H9 (cell line): Measurements from ENCODE around the gene CFL1. TPM values are rescaled to one million over a fixed set of nuclear protein-coding genes. Genes with fewer than 3 reads are reported as not detected.

Experiments
- DNase-seq: peaks from one replicate; pipeline ENCODE4 v3.0.0-alpha.2; 2017
- H2AFZ ChIP-seq: one replicate; pipeline ENCODE4 v1.6.1; 2013; ENCODE audit warnings: mild to moderate bottlenecking, low read length, control low read depth, moderate library complexity
- H2AK5ac ChIP-seq: 2 replicates; pipeline ENCODE4 v1.6.1; 2013; ENCODE audit warnings: low read length, control low read depth, mixed read lengths; ENCODE audit not compliant: insufficient read length
- H2BK120ac ChIP-seq: one replicate; pipeline ENCODE4 v1.6.1; 2013; ENCODE audit warnings: low read depth, mild to moderate bottlenecking, low read length, control low read depth, inconsistent platforms; ENCODE audit not compliant: poor library complexity, severe bottlenecking
- H2BK12ac ChIP-seq: 2 replicates; pipeline ENCODE4 v1.6.1; 2013; ENCODE audit warnings: low read length, control low read depth, mixed read lengths, low read depth; ENCODE audit not compliant: insufficient read length
- H2BK15ac ChIP-seq: 2 replicates; pipeline ENCODE4 v1.6.1; 2013; ENCODE audit warnings: low read depth, low read length, control low read depth
- H2BK20ac ChIP-seq: one replicate; pipeline ENCODE4 v1.6.1; 2013; ENCODE audit warnings: low read depth, mild to moderate bottlenecking, low read length, control low read depth, inconsistent platforms; ENCODE audit not compliant: poor library complexity, severe bottlenecking
- H2BK5ac ChIP-seq: 2 replicates; pipeline ENCODE4 v1.6.1; 2013; ENCODE audit warnings: low read length, control low read depth, mixed read lengths; ENCODE audit not compliant: insufficient read length
- H3K14ac ChIP-seq: 2 replicates; pipeline ENCODE4 v1.6.1; 2013; ENCODE audit warnings: low read length, control low read depth; ENCODE audit not compliant: insufficient read depth
- H3K18ac ChIP-seq: 2 replicates; pipeline ENCODE4 v1.6.1; 2013; ENCODE audit warnings: low read depth, mild to moderate bottlenecking, mixed read lengths, low read length, control low read depth; ENCODE audit not compliant: insufficient read length
- H3K23ac ChIP-seq: 2 replicates; pipeline ENCODE4 v1.6.1; 2013; ENCODE audit warnings: low read length, control low read depth, mixed read lengths, low read depth; ENCODE audit not compliant: insufficient read length
- H3K23me2 ChIP-seq: 2 replicates; pipeline ENCODE4 v1.6.1; 2013; ENCODE audit warnings: low read depth, mild to moderate bottlenecking, mixed read lengths, low read length, control low read depth; ENCODE audit not compliant: insufficient read length, poor library complexity, severe bottlenecking
- H3K27ac ChIP-seq: 2 replicates; pipeline ENCODE4 v1.5.1; 2013; ENCODE audit warnings: low read length, control low read depth, mixed read lengths, low read depth; ENCODE audit not compliant: insufficient read length
- H3K27me3 ChIP-seq: 2 replicates; pipeline ENCODE4 v1.6.1; 2013; ENCODE audit warnings: low read length, control low read depth, inconsistent platforms; ENCODE audit not compliant: insufficient read depth
- H3K4ac ChIP-seq: 2 replicates; pipeline ENCODE4 v1.6.1; 2013; ENCODE audit warnings: low read depth, mild to moderate bottlenecking, control low read depth, inconsistent platforms, low read length, moderate library complexity
- H3K4me1 ChIP-seq: 2 replicates; pipeline ENCODE4 v1.6.1; 2013; ENCODE audit warnings: low read length, control low read depth, inconsistent platforms; ENCODE audit not compliant: insufficient read depth
- H3K4me2 ChIP-seq: 2 replicates; pipeline ENCODE4 v1.6.1; 2013; ENCODE audit warnings: low read length, control low read depth, mixed read lengths; ENCODE audit not compliant: insufficient read length, insufficient read depth
- H3K56ac ChIP-seq: 2 replicates; pipeline ENCODE4 v1.6.1; 2013; ENCODE audit warnings: low read depth, mild to moderate bottlenecking, mixed read lengths, low read length, control low read depth; ENCODE audit not compliant: insufficient read length
- H3K79me1 ChIP-seq: 2 replicates; pipeline ENCODE4 v1.6.1; 2013; ENCODE audit warnings: low read depth, mild to moderate bottlenecking, moderate library complexity, low read length, control low read depth, inconsistent platforms; ENCODE audit not compliant: insufficient read depth, poor library complexity, severe bottlenecking
- H3K79me2 ChIP-seq: 2 replicates; pipeline ENCODE4 v1.6.1; 2013; ENCODE audit warnings: low read length, control low read depth, inconsistent platforms; ENCODE audit not compliant: insufficient read depth
- H3K9ac ChIP-seq: 2 replicates; pipeline ENCODE4 v1.6.1; 2013; ENCODE audit warnings: low read length, control low read depth, mixed read lengths; ENCODE audit not compliant: insufficient read length; ENCODE audit errors: extremely low read depth
- H3K9me3 ChIP-seq: one replicate; pipeline ENCODE4 v1.6.1; 2013; ENCODE audit warnings: low read depth, low read length, inconsistent platforms; ENCODE audit not compliant: control insufficient read depth
- H3T11ph ChIP-seq: one replicate; pipeline ENCODE4 v1.6.1; 2013; ENCODE audit warnings: mild to moderate bottlenecking, low read length, control low read depth, inconsistent platforms
- H4K20me1 ChIP-seq: one replicate; pipeline ENCODE4 v1.6.1; 2013; ENCODE audit not compliant: control insufficient read depth, insufficient read length, insufficient read depth
- H4K5ac ChIP-seq: 2 replicates; pipeline ENCODE4 v1.6.1; 2013; ENCODE audit warnings: low read depth, mild to moderate bottlenecking, mixed read lengths, low read length, control low read depth; ENCODE audit not compliant: insufficient read length
- H4K8ac ChIP-seq: replicated peaks from 2 replicates; pipeline ENCODE4 v1.6.1; 2013; ENCODE audit warnings: low read length, control low read depth, mixed read lengths, low read depth; ENCODE audit not compliant: insufficient read length
- H4K91ac ChIP-seq: 2 replicates; pipeline ENCODE4 v1.6.1; 2013; ENCODE audit warnings: low read depth, mild to moderate bottlenecking, moderate library complexity, mixed read lengths, low read length, control low read depth; ENCODE audit not compliant: insufficient read length
- H3K27ac Mint-ChIP-seq, 3 experiments: 2 replicates in 2 of 3; 3 replicates in 1 of 3; pipeline ENCODE4 v1.8.0; 2020 to 2021; ENCODE audit warnings: mixed read lengths in 3 of 3, mild to moderate bottlenecking in 1 of 3, moderate library complexity in 1 of 3
- H3K27me3 Mint-ChIP-seq: 2 replicates; pipeline ENCODE4 v1.8.0; 2021; ENCODE audit warnings: low read depth, mild to moderate bottlenecking, moderate library complexity, mixed read lengths
- H3K36me3 Mint-ChIP-seq, 3 experiments: 2 replicates in 2 of 3; 3 replicates in 1 of 3; pipeline ENCODE4 v1.8.0; 2020 to 2021; ENCODE audit warnings: low read depth in 3 of 3, mixed read lengths in 3 of 3; ENCODE audit not compliant: insufficient read depth in 1 of 3
- H3K4me1 Mint-ChIP-seq, 2 experiments: 2 replicates each; pipeline ENCODE4 v1.8.0; 2020; ENCODE audit warnings: mixed read lengths in 2 of 2
- H3K4me3 Mint-ChIP-seq, 2 experiments: 2 replicates in 1 of 2; 3 replicates in 1 of 2; pipeline ENCODE4 v1.8.0; 2020 to 2021; ENCODE audit warnings: mild to moderate bottlenecking in 2 of 2, mixed read lengths in 2 of 2, moderate library complexity in 1 of 2
- H3K9me3 Mint-ChIP-seq, 2 experiments: 2 replicates in 1 of 2; 3 replicates in 1 of 2; pipeline ENCODE4 v1.8.0; 2020; ENCODE audit warnings: mild to moderate bottlenecking in 2 of 2, mixed read lengths in 2 of 2, moderate library complexity in 1 of 2
- WGBS: extraction: QIAGEN DNeasy Blood & Tissue Kit; methylation state at CpG from one replicate; pipeline ENCODE4 v1.1.7; 2013; ENCODE audit warnings: missing lambda C conversion rate, low lambda C conversion rate, mixed read lengths; ENCODE audit not compliant: insufficient read length; ENCODE audit errors: extremely low coverage; 5-methylcytosine and 5-hydroxymethylcytosine counted together
- total RNA-seq: library from RNA; stranded (reverse); gene quantifications from 2 replicates; pipeline ENCODE4 v1.2.1, GENCODE V29; 2021
- TF ChIP-seq, protein P1 (sequence below): fragments of 200-600 bp; sonication (generic); conservative IDR thresholded peaks from 3 replicates; pipeline ENCODE4 v1.8.0; 2021; ENCODE audit warnings: antibody characterized with exemption, mild to moderate bottlenecking

The CFL1 gene
- total RNA-seq, 1 experiment from 2014 or later: 1,107 TPM

DNA sequence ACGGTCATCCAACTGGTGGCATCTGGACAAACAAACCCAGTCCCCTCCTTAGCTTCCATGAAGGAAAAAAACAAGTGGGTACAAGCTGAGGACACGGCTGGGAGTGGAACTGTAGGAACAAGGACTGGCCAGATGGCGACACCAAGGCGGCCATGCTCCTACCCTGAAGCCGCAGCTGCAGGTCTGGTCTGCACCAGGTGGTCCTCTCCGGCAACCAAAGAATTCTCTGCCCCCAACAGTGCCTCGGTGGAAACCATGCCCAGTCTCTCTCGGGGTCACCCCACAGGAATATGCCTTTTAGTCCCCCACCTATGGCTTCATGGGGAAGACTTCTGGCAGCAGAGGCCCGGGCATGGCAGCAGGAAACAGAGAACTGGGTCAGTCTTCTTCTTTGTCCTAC is 48.5 kb downstream of the CFL1 start:
- no peaks in the 10 kb centered on the region for H3K79me2 ChIP-seq
- no peak overlapping the region for H3T11ph ChIP-seq
- H3K18ac ChIP-seq: no peak overlapping the region
- no peak overlapping the region for H2BK12ac ChIP-seq
- Mint-ChIP-seq H3K9me3 (no peaks in the 10 kb centered on the region), H3K27me3 (peaks cover 35% of the 10 kb centered on the region), H3K36me3 (no peaks in the 10 kb centered on the region; a peak in 1 of 7 replicates), H3K27ac (no peak overlapping the region), H3K4me3 (no peak overlapping the region), H3K4me1 (no peaks in the 10 kb centered on the region)
- H2BK5ac ChIP-seq: no peak overlapping the region
- H3K9ac ChIP-seq: no peak overlapping the region
- no peaks in the 10 kb centered on the region for H3K9me3 ChIP-seq
- no peak overlapping the region for H2BK20ac ChIP-seq
- TF ChIP-seq, protein P1, sequence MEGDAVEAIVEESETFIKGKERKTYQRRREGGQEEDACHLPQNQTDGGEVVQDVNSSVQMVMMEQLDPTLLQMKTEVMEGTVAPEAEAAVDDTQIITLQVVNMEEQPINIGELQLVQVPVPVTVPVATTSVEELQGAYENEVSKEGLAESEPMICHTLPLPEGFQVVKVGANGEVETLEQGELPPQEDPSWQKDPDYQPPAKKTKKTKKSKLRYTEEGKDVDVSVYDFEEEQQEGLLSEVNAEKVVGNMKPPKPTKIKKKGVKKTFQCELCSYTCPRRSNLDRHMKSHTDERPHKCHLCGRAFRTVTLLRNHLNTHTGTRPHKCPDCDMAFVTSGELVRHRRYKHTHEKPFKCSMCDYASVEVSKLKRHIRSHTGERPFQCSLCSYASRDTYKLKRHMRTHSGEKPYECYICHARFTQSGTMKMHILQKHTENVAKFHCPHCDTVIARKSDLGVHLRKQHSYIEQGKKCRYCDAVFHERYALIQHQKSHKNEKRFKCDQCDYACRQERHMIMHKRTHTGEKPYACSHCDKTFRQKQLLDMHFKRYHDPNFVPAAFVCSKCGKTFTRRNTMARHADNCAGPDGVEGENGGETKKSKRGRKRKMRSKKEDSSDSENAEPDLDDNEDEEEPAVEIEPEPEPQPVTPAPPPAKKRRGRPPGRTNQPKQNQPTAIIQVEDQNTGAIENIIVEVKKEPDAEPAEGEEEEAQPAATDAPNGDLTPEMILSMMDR: no peak
- no peak overlapping the region for H3K4me2 ChIP-seq
- no peak overlapping the region for H4K91ac ChIP-seq
- no peaks in the 10 kb centered on the region for H3K23me2 ChIP-seq
- H4K20me1 ChIP-seq: no peaks in the 10 kb centered on the region
- no peak overlapping the region for H3K14ac ChIP-seq
- H4K5ac ChIP-seq: no peak overlapping the region
- no peaks in the 10 kb centered on the region for H3K27me3 ChIP-seq
- H3K27ac ChIP-seq: no peak overlapping the region
- no peak overlapping the region for H2AFZ ChIP-seq
- H3K79me1 ChIP-seq: no peaks in the 10 kb centered on the region
- no peak for DNase-seq
- no peak overlapping the region for H3K23ac ChIP-seq
- no CpG with 5 or more reads among the region's 9 CpGs for WGBS
- no peak overlapping the region for H4K8ac ChIP-seq
- H3K4me1 ChIP-seq: no peaks in the 10 kb centered on the region
- H2BK15ac ChIP-seq: no peak overlapping the region
- H2AK5ac ChIP-seq: no peak overlapping the region
- no peak overlapping the region for H3K4ac ChIP-seq
- no peak overlapping the region for H3K56ac ChIP-seq
- no peak overlapping the region for H2BK120ac ChIP-seq
